ENCODE measurements around the gene PLXNA1.

PLXNA1 gene

DNA sequence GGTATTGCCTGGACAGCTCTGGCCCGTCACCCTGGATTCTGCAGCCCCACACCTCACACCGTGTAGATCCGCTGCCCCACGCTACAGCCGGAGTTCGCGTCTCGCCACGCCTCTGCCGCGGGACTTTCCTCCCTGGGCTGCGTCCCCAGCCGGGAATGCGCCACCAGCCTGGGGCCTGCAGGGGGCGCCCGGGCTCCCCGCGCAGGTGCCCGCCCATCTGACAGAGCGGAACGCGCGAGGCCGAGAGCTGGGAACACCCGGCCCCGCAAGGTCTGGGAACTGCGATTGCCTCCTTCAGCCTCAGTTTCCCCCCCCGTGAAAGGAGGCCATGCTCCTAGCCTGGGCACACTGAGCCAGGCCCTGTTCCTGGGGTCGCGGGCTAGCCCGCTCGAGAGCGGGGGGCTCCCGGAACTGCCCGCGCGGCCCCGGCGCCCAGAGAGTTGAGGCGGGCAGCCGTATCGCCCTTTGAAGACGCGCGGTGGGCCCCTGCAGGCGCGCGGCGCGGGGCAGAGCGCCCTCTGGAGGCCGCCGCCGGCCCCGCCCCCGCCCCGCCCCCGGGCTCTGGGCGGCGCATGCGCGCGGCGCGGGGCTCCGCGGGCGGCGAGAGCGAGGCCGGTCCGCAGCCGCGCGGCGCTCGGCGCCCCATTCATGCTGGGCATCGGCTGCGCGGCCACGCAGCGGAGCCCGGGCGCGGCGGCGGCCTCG is at the start of gene PLXNA1:
Gene PLXNA1 (plus strand): TSS at position 645 of the 705 bp plus-strand sequence. CDS start 5,479 bp downstream, outside the sequence.
- DNase-seq = peak in 39 of 51 donors; percentile 21 to 82 (median 58)

DNA sequence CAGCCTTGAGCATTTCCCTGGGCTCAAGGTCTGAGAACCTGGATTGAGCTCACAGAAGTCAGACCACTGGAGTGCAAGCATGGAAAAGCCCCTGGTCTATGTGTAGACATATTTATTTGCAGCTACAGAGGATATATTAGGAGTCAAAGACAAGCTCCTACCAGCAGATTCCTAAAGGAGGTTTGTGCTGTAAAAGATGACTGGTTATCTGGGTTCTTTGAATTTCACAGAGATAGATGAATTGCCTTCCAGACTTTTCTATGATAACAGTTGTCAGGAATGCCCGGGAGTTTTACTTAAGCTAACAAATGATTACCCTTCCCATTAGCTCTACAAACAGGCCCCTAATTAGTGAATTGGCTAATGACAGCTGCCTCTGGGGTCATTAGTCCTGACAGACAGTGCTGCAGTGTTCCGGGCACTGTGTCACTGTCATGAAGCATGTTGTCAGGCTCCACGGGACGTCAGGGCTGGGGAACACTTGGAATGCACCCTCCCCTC is 48.8 kb upstream of the PLXNA1 start:
- DNase-seq = no peak

DNA sequence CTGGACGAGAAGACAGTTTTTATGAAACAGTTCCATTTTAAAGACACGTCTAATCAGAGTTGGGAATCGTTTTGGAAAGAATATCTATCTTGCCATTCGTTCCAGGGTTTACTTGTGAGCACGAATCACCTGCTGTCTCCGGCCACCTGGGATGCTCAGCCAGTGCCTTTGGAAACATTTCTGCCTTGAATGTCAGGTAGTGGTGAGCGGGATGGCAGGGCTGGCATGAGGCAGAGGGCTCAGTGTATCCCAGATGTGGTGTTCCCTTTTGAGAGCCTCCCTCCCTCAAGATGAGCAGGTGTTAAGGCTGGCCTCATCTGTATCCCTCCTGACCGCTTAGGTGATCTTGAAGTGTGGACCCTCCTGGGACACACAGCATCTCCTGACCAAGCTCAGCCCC is 47.9 kb upstream of the PLXNA1 start:
- DNase-seq = no peak

DNA sequence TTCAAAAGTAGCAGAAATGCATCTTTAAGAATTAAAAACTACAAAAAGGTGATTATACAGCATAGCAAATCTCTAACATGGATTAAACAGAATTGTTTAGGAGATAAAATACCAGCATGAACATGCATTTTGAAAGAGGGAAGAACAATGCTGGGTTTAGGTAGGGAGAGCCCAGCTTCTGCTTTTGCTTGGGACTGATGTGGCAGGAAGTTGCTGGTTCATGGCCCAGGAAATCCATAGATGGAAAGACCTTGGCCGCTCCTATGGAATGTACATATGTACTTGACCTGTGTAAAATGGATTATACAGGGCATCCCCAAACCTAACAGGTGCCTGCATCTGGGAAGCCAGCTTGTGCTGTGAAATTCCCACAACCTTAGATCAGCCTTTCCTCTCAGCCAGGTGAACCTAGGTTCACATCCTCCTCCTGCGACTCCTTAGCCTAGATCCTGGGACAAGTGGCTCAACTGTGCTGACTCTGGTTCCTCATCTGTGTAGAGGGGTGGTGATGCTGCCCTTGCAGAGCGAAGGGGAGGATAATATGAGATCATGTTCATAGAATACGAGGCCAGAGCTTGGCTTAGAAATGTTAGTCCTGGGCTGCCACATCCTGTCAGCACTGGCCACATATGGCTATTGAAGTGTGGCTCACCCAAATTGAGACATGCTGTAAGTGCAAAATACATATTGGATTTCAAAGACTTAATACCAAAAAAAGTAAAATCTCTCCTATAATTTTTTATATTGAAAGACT is 47.0 kb upstream of the PLXNA1 start:
- DNase-seq = no peak

DNA sequence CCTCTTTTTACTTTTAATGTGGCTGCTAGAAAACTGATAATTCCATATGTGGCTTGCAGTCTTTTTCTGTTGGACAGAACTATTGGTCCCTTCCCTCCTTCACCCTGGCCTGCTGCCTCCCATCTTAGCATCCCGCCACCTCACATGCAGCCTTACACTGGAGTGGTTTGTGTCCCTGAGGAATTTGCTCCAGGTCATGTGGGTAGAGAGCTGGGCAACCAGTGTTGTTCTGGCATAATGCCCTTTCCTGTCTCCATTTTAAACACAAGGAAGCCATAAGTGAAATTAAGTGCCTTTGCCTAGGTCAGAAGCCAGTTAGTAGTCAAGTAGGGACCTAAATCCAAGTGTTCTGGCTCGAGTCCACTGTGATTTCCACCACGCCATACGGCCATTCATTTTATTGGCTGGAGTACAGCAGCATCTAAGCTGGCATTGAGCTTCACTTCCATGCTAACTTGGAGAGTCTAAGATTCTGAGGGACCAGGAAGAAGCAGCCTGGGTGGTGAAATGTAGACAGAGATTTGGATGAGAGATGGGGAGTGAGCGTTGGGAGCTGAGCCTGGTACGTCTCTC is 46.0 kb upstream of the PLXNA1 start:
- DNase-seq = no peak

DNA sequence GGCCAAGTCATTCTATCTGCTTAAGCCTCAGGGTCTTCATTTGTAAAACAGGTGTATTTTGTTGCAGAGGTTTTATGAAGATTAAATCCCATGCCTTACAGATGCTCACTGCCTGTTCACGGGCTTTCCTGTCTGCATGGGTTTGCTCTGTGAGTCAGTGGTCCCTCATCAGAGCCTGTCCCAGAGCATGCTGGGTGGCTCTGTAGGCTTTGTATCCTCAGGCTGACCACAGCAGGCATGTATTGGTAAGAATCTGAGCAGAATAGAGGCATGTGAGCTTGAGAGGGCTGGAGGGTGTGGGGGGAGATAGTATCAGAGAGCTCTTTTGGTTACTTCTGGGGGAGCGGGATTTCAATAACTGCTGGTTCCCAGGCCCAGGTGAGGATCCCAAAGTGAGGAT is 45.4 kb upstream of the PLXNA1 start:
- DNase-seq = no peak

DNA sequence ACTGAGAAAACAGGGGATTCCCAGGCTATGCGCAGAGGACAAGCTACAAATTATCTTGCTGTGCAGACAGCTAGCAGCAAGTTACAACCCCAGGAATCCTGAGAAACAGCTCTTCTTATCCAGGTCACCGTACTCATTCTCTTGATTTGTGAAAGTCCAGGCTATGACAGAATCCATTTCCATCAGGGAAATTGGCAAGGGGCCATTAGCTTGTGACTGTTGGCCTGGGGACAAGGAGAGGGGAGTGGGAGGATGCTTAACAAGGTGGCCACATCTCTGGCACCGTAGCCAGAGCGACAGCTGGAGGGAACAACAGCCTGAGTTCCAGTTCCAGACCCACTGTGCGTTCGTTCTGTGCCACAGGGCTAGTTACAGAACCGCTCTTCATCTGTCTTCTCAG is 44.9 kb upstream of the PLXNA1 start:
- peak in 1 of 51 donors; percentile 49 for DNase-seq

DNA sequence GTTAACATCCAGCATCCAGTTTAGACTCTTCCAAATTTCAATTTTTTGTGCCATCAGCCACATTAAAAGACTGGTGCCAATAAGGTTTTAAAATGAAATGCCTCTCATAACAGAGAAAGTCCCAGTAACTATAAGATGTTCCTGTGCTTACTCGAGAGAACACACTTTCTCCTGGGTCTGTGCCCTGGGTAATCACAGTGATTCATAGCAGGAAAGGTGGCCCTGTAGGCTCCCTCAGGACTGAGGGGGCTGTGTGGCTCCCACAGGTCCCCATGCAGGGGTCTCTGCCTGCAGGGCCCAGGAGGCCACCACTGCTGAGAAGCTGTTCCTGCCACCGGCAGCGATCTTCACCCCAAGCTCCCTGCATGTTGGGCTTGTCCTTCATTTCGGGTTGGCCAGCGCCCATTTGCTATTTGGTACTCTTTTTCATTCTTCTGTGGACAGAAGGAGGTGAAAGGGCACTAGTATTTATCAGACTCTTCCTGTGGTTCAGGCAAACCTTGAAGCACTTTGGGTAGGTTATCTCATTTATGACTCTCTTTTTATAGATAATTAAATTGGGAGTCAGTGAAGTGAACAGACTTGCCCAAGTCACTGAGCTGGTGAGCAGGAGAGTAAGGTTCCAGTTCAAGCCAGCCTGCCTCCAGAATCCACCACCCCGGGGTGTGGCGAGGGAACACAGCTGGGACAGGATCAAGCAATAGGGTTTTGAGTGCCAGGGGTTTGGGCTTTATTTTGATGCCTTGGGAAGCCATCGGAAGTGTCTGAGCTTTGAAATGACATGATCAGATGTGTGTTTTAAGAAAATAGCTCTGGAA is 44.2 kb upstream of the PLXNA1 start:
- no peak for DNase-seq

DNA sequence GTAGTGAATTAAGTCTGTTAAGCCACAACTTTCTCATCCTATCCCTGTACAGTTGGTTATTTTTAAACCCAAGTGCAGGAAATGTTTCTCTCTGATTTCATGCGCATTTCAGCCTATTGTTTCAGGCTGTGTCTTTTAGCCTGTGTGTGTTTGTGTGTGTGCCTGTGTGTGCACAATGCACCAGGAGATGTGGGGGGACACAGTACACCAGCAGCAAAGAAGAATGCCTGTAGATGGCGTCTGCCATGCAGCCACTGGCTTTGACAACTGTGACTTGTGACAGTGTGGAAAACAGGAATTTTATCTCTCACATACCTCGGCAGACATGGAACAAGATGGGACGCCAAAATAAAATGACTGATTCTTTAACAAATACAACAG is 43.6 kb upstream of the PLXNA1 start:
- peak in 9 of 51 donors; percentile 13 to 34 (median 21) for DNase-seq

DNA sequence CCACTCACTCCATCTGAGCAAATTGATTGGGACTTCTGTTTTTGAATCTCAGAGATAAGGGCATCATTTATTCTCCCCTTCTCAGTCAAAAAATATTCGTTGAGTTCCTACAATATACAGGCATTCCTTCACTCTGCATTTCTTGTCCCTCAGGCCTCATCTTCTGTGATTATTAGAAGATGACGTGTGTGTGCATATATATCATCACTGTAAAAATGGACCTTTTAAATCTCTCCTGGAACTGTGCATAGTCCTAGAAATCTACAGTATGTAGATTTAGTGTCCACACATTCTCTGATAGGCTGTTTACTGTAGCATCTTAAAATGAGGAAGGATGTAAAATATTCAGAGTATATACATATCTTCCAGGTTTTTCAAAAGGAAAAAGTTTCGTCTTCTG is 43.2 kb upstream of the PLXNA1 start:
- no peak for DNase-seq

DNA sequence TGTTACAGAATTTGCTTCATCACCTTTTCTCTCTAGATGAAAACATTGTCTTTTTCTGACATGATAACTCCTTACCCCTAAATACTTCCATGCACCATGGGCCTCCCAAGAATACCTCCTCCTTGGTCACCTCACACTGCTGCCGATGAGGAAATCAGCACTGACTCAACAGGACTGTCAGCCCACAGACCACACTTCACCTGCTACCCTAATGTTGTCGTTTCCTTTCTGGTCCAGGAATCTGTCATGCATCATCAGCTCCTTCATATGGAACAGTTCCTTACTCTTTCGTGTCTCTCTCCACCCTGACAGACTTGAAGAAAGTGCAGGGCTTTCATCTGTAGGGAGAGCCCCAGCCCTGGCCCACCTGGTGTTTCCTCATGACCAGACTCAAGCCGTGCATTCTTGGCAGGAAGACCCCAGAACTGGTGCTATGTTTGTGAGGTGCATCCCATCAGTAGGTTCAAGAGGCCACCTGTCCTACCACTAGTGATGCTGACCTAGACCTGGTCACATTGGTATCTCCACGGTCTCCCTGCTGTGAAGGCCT is 41.1 kb upstream of the PLXNA1 start:
- DNase-seq = no peak

DNA sequence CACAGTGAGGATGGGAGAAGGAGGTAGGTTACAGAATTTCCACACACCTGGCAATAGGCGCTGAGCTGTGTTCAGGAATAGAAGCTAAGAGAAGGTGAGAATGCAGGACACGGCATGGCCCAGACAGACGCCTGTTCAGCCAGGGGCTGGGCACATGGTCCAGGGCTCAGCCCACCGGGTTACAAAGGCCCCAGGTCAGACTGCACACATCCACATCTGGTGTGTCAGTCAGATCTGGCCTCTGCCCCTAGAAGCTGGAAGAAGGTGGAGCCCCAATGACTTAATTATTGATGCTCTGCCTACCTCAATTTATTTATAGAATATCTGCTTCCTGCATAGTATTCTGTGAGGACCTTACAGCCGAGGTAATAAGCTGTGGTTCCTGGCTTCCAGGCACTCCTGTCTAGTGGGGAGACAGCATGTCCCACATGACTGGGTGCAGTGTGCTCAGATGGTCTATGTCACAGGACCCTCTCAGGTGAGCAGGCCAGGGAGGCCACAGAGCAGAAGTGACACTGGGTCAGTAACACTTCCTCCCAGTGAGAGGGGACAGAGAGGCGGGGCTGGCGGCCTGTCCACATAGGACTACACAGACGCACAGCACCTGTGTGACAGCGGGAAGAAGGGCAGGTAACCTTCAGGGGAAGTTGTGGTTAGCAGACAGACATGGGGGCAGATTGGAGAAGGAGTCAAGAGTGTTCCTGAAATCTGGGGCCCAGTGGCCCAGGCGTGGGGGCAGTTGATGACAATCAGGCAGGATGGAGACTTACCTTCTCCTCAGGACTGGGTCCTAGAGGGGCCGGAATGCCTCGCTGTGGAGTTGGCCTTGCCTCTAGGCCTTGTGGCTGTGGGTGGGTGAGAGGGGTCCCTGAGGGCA is 38.6 kb upstream of the PLXNA1 start:
- no peak for DNase-seq

DNA sequence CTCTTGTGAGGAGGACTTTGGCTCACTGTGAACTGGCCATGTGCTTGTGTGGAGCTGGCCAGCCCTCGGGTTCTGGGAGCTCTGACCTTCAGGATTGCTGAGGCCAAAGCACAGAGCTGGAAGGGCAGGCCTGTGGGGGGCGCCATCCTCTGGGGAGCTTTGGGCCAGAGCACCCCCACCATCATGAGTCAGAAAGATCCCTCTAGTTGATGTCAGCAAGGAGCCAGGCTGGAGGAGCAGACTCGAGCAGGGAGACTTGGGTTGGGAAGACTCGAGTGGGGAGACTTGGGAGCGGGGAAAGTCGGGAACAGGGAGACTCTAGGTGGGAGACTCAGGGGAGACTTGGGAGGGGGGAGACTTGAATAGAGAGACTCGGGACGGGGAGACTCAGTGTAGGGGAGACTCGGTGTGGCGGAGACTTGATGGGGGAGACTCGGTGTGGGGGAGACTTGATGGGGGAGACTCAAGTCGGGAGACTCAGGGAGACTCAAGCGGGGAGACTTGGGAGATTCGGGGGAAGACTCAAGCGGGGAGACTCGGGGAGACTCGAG is 37.7 kb upstream of the PLXNA1 start:
- no peak for DNase-seq

DNA sequence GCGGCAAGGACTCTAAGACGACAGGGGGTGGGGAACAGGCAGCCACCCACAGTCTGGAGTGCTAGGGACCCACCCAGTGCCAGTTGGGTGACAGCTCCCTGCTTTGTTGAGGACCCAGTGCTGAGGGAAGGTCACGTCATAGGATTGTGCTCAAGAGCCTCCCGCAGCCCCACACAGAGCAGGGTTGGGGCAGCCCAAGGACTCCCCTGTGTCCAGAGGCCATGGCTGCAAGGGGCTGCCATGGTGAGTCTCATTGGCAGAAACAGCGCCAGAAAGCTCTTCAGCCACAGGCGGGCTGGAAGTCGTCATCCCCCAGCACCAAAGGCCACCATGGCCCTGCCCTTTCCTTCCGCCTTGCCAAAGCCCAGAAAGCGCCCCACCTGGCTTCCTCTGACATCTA is 37.0 kb upstream of the PLXNA1 start:
- no peak for DNase-seq

DNA sequence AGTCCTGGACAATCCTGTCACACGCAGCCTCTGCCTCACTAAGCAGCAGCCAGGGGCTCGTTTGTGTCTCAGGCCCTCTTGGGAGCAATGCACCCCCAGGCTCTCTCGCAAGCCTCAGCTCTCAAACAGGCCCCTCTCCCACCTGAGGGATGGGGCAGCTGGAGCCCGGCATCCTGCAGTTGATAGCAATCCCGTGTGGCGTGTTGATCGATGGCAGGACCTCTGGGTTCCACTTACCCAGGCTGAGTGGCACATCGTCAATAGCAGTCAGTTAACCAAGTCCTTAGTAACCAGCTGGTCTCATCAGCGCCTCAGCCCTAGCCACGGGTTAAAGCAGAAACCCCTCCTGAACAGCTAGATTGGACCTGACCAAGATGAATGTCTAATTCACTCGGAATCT is 36.5 kb upstream of the PLXNA1 start:
- DNase-seq = no peak

DNA sequence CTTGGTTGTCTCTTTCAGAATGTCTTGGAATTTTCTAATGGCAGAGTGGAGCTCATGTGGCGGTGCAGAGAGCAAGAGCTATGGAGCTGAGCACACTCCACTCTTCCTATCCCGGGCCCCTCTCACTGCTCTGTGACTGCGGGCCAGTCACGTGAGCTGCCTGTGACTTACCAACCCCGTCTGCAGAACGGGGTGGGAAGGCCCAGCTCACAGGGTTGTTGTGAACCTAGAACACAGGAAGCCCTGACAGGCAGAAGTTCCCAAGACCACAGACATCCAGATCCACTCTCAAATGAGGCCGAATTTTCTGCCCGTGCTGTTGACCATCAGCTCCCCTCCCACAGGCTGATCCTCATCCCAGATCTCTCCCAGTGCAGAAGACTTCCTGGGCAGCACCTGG is 35.5 kb upstream of the PLXNA1 start:
- DNase-seq = peak in 3 of 51 donors; percentile 13 to 36 (median 22)

DNA sequence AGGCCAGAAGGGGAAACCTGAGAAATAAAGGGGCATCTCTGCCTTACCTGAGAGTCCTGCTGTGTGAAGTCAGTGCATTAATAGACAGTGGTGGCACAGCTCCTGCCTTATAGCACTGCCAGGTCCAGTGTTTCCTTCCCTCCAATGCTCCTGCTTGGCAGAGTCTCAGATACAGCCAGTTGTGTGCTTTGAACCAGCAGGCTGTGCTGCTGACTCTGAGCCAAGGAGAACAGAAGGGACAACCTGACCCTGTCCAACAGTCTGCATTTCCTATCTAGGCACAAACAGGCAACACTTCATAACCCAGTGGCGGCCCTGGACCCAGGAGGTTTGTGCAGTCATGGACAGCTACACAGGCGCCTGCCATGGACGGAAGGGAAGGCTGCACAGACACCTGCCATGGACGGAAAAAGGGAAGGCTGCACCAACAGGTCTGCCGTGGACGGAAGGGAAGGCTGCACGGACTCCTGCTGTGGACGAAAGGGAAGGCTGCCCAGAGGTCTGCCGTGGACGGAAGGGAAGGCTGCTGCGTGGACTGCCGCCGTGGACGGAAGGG is 33.9 kb upstream of the PLXNA1 start:
- peak in 1 of 51 donors; percentile 24 for DNase-seq

DNA sequence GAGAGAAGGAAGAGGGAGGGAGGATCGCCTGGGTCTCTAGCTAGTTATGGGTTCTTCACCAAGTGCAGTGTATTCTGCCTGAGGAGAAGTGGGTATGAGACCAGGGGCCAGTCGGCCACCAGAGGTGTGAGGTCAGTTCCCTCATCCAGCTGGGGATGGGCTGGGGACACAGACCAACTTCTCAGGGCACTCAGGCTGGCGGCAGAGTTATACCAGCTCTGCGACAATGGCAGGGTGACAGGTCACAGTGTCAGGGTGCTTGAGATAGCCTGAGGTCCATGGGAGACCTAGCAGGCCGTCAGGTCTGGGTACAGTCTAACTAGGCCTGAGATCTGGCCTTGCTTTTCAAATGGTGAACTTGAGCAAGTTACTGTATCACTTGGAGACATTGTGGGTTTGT is 31.4 kb upstream of the PLXNA1 start:
- DNase-seq = no peak

DNA sequence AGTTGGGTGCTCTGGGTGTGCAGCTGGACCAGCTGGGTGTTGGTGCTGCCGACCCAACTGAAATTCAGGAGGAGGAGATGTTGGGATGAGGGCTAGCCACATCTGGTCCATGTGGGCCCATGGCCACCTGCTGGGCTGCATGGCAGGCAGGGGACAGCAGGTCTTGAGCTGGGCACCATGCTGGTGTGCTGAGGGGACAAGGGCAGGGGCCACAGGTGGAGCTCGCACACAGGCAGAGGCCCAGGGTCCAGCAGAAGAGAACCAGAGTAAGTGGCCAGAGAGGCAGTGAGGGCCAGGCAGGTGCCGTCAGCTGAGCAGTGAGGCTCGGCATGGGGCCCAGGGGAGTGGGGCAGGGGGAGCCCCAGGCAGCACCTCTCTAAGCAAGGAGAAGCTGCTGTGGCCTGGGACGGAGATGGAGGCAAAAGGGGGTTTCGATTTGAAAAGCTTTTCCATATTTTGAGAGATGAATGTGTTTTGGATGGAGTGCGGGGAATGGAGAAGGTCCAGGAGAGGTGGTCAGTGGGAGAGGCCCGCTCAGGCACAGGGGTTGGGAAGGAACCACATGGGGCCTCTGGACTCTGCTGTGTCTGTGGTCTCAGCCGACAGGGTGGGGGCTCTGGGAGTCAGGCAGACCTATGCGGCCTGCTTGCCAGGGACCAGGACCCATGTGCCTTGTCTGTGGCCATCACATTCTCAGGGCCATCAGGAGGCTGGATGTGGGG is 30.5 kb upstream of the PLXNA1 start:
- DNase-seq = no peak

Data from hypothalamus (tissue), 51 donors.